Sigmoid colon (tissue), 3 donors: ENCODE results near the gene CRTC1.

Experiments used
- CTCF ChIP-seq, 4 experiments: fragments of 450-650 bp in 3 of 4; fragments of 200-600 bp in 1 of 4; IDR thresholded peaks; one replicate each; pipeline ENCODE4 v1.5.1; 2016 to 2019; ENCODE audit warnings: antibody characterized with exemption in 4 of 4, mild to moderate bottlenecking in 3 of 4, moderate library complexity in 2 of 4
- POLR2A ChIP-seq, 2 donors: fragments of 450-650 bp; IDR thresholded peaks; one replicate each; pipeline ENCODE4 v1.6.1; 2016; ENCODE audit warnings: antibody characterized with exemption in 2 of 2, mild to moderate bottlenecking in 2 of 2, moderate library complexity in 2 of 2

- TF ChIP-seq CTCF (IDR thresholded peaks at IDR 0.05) (no peak), POLR2A (IDR thresholded peaks at IDR 0.05) (no peak)
Measured at GRCh38 chr19:18711893-18712292, 28.4 kb downstream of the CRTC1 start.
